ENCODE measurements around the gene USP31.
"Not testable (repeated sequence)": the region's sequence is repeated elsewhere in the genome, so short reads cannot be mapped to it uniquely, and the experiment has no call there.

Gene USP31

DNA sequence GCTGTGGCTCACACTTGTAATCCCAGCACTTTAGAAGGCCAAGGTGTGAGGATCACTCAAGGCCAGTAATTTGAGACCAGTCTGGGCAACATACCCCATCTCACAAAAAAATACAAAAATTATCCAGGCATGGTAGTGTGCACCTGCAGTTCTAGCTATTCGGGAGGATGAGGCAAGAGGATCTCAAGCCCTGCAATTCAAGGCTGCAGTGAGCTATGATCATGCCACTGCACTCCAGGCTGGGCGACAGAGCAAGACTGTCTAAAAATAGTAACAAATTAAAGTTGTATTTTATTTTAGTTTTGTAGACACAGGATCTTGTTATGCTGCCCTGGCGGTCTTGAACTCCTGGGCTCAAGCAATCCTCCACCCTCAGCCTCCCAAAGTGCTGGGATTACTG, 18.2 kb downstream of the USP31 start:
- DNase-seq: no peak

DNA sequence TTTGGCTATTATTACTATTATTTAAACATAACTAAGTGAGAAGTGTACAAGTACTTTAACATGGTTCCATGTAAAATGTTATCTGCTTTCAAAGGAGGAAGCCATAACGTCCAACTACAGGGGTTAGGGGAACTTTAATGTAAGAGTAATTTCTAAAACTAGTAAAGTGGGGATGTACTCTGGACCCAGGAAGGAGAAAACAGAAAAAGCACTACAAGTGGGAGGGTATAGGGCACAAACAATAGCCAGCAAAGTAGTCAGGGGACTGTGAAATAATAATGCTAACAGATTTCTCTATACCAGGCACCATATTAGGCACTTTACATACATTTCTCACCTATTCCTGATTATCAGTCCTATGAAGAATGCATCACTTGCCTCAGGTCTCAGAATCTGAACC, 19.6 kb downstream of the USP31 start:
- no peak for DNase-seq

DNA sequence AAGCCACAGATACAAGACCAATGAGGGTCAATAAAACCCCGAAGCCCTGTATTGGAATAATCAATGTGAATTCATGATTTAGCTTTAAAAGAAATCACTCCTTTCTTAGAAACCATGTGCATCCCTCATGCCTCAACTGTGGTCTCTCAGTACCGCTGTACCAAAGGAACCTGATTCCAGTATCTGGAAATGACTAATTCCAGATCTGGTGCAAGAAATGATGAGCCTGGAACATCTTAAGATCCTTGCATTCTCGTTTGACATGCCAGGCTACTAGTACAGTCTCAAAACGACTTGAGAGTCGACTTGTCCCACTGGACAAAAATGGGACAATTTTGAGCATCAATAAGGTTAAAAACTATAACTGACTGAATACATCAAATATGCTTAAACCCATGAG, 21.2 kb downstream of the USP31 start:
- DNase-seq: no peak

DNA sequence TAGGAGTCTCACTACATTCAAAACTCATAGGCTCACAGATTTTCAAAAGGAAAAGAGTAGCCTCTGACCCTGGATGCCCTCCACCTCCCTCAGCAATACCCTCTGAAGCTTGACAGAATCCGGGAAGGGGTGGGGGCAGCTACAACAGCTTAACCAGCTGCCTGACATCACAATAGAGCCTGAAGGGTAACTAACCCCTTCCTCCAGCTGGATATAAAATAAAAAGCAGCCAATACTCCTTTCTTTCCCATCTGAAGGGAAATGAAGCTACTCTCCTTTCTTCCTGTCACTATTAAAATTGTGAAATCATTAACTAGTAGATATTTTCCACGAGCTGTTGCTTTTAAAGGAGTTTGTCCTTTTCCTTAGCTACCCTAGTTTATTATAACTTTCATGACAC, 24.0 kb downstream of the USP31 start:
- no peak for DNase-seq

DNA sequence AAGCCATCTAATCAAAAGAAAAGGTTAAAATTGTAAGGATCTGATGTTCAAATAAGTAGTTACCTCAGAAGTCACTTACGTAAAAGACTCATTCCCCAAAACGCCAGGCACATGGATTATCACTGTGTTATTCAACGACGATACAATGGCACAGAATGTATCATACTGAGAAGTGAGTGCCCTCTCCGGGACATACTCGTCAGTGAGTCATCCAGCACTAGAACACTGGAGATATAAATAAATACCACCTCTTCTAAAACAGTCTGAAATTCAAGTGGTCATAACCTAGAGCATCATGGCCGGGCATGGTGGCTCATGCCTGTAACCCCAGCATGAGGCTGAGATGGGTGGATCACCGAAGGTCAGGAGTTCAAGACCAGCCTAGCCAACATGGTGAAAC, 24.9 kb downstream of the USP31 start:
- no peak for DNase-seq

DNA sequence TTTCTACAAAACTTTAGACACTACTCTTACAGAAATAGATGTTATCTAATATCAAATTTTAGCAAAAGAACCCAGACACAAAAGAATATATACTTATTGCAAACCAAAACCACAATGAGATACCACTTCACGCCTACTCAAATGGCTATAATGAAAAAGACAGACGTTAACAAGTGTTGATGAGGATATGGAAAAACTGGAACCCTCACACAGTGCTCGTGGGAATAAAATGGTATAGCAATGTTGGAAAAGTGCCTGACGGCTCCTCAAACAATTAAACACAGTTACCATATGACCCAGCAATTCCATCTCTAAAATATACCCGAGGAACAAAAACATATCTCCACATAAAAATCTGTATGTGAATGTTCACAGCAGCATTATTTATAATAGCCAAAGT, 27.1 kb downstream of the USP31 start:
- no peak for DNase-seq

DNA sequence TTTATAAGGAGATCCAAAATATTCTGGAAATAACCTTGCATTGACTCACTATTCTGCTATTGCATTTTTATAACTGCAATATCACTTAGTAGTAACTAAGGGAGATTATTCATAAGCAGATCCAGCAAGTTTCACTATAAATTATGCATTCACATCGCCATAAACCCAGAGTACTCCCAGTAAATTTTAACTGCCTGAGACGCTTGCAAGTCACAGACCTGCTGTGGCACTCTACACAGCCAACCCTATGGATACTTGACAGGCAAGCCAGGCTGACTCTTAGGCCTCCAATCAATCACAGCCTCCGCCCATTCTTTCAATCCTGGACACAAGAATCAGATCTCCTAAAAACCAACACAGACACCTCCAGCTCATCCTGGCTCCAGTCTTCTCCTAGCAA, 28.2 kb downstream of the USP31 start:
- no peak for DNase-seq

DNA sequence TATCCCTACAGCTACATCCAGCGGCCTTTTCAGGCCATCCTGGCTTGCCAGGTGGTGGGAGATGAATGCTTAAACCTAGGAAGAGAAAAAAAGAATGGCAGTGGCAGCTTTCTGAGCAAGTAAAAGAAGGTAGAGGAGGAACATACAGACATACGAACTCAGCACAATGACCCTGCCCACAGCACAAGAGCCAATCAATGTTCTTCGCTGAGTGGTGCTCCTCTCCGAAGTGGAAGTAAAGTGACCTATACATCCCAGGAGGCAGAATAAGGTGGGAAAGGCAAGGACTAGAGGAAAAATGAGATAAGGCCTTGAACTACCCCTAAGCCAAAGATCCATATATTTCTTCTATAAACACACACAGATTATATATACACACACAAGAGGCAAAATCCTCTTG, 28.7 kb downstream of the USP31 start:
- no peak for DNase-seq

DNA sequence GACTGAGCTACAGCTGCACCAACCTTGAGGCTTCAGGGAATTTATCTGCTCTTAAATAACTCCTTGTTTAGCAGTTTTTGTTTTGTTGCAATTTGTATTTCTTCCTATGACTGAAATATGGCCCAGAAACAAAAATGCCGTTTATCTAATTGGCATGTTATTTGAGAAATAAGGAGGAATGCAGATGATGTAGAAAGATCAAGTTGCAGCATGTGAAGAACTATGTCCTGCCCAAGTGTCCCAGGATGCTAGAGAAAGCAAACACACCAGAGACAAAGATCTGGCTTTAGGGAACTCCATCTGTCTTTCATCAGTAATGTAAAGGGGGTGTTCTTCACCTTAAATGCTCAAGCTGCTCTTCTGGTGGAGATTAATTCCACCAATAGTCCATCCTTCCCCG, 29.7 kb downstream of the USP31 start:
- DNase-seq: no peak

DNA sequence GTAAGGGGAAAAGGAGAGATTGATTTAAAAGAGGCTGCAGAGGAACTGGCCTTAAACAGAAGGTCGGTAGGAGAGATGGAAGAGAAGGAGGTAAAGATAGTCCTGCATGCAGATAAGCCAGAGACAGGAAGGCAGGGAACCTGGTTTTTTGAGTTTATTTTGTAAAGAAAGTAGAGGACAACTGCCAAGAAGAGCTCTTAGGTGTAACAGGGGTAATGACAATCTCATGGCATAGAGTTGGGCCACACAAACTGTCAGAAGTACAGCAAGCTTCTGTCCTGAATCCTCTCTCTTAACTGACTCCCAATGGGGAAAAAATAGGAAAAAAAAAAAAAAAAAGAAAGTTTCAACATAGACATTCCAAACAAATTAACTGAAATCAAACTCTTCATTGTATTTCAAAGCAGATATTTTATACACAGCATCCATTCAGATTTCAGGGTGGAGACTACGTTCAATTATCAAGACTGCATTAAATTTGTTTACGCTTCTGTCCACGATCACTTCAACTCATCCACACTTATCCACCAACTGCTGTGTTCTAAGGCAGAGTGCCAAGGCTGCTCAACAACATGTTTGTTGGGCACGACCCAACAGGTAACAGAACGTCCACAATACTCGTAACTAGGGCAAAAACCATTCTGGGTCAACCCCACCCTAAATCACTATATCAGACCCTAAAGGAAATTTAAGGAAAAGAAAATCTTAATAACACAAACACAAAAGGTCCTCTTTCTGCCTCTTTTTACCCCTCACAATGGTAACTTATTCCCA, 34.9 kb downstream of the USP31 start:
- no peak for DNase-seq

DNA sequence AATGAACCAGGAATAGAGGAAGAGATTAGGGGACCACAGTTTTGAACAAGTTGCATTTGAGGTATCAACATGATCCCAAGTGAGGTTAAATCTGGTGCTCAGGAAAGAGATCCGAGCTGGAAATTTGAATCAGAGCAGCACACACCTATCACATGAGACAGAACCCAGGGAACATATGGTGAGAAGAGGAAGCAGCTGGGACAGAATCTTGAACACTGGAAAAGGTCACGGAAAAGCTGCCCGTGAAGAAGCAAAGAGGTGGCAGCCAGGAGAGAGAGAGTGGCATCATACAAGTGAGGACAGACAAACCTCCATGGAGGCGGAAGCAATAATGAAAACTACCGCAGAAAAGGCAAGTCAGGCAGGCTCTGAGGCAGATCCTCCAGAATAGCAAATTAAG, 36.1 kb downstream of the USP31 start:
- DNase-seq: no peak

DNA sequence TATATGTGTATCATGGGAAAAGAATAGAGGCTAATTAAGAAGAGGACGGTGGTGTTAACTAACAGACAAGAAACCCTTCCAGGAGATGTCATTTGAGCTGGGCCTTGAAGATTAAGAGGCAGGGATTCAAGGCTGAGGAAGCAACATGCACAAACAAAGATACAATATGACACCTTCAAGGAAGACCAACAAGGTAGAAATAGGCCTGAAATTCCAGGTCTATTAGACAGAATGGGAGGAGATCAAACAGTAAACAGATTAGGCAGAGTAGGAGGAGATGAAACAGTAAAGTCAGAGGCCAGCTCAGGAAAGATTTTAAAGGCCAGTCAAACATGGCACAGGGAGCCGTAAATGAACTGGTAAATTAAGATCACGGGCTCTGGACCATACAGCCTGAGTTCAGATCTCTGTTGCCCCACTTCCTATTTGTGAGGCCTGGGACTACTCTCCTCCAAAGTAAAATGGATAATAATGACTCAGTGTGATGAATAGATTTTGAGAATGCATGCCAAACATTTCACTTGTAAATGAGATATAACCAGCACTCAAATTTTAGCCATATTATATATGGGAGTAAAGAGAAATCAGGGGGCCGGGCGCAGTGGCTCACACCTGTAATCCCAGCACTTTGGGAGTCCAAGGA, 38.9 kb downstream of the USP31 start:
- DNase-seq: no peak

DNA sequence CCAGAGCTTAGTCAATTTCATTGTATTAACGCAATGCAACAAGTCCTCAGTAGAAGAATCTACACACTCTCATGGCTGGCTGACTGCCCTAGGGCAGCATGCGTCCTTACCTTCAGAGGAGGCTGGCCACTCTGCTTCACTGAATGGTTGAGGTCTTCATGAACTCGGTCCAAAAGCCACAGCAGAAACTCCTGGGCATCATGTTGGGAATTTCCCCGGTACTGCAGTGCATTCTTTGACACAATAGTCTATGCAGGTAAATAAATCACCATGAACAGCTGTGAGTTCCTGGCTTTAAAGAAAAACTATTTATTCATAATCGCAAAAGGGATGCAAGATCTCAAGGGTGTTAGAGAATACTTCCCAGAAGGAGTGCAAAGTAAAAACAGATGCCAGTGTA, 41.3 kb downstream of the USP31 start:
- no peak for DNase-seq

DNA sequence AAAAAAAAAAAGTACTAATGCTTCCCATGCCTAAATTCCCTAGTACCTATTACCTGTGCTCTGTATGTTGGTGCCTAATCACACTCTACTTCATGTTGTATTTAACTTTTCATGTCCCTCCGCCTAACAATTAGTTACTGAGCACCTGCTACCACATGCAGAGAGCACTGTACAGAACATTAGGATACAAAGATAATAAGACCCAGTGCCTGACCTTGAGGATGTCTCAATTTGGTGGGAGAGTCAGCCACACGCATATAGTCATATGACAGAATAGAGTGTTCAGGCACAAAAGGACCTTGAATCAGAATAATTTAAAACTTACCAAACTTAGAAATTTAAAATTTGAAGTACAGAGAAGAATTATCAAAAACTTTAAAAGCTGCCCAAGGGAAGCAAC, 42.1 kb downstream of the USP31 start:
- no peak for DNase-seq

DNA sequence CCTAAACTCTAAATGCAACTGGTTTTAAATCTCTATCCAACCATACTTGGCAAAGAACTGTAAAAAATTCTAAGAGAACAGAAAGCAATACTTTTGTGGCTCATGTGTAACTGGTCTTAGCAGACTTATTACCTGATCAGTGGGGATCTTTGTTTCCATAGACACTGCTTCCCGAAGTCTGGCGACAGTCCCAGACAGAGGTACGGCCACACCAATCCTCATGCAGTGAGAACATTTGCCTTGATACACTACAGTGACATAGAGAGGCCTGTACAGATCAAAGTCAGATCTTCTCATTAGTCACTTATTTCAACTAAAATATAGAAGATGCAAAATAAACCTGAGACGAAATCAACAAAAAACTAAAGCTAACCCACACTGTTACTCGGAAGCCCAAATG, 43.9 kb downstream of the USP31 start:
- DNase-seq: no peak

DNA sequence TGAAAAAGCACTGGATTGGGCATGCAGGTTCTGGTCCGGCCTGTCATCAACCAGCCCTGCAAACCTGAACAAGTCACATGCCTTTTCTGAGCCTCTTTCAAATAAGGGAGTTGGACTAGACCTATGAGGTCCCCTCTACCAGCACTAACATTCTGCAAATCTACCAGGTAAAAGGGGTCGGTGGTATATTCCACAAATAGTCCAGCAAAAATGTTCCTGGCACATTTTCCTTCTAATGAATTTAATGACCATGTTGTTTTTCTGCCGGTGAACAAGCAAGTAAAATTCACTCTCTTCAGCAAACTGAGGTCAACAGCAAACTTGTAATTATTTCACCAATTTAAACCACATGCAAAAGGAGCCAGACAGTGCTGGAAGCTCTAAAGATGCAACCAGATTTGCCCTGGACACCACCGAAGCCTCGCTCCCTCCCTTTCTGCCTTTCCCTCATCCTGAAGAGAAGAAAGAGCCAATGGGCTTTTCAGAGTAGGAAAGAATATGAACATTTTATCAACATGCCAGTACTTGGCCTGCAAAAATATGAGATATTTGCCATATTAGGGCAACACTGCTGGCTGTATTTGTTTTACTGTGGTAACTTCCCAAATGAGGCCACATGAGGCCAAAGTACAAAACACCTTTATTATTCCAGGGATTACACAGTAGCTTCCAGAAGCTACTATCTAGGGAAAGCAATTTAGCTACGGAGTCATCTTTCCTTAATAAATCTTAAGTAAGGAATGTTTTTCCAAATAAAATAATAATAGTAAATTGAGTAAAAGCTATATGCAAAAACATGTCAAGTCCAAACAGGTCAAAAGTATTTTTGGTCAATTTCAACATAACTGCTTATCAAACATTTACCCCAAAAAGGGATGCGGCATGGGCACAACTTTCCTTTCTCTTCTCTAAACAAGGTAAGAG, 45.0 kb downstream of the USP31 start:
- DNase-seq: no peak

DNA sequence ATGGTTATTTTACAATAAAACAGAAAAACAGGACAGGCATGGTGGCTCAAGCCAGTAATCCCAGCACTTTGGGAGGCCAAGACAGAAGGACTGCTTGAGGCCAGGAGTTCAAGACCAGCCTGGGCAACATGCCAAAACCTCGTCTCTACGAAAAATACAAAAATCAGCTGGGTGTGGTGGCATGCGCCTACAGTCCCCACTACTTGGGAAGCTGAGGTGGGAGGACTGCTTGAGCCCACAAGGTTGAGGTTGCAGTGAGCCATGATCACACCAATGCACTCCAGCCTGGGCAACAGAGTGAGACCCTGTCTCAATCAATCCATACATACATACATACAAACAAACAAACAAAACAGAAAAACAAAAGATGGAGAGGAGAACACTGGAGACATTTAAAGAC, 45.6 kb downstream of the USP31 start:
- DNase-seq: no peak

DNA sequence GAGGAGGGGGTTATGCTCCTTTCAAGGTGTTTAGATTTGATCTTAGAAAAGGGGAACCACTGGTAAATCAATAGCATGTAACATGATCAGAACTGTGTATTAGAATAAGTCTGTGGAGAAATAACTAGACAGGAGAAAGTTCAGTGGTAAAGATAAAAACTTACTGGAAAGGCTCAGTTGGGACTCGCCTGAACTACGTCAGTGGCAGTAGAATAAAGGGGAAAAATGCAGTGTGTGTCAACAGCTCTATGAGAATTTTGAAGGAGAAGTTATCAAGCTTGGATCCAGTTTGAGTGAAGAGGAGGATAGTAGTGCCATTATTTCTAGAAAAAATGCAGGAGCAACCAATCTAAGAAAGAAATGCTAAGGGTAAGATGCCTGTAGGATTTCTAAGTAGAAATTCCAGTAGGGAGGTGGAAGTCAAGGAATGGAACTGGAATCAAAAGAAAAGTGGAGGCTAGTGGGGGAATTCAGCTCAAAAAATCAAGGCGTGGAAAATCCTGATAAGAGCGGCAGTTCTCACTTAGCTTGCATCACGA, 48.2 kb downstream of the USP31 start:
- no peak for DNase-seq

DNA sequence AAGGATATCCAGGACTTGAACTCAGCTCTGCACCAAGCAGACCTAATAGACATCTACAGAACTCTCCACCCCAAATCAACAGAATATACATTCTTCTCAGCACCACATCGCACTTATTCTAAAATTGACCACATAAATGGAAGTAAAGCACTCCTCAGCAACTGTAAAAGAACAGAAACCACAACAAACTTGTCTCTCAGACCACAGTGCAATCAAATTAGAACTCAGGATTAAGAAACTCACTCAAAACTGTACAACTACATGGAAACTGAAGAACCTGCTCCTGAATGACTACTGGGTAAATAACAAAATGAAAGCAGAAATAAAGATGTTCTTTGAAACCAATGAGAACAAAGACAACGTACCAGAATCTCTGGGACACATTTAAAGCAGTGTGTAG, 52.8 kb downstream of the USP31 start:
- not testable (repeated sequence) for DNase-seq

DNA sequence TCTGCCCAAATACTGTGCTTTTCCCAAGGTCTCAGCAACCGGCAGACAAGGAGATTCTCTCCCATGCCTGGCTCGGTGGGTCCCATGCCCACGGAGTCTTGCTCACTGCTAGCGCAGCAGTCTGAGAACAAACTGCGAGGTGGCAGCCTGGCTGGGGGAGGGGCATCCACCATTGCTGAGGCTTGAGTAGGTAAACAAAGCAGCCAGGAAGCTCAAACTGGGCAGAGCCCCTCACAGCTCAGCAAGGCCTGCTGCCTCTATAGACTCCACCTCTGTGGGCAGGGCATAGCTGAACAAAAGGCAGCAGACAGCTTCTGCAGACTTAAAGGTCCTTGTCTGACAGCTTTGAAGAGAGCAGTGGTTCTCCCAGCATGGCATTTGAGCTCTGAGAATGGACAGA, 55.1 kb downstream of the USP31 start:
- not testable (repeated sequence) for DNase-seq

DNA sequence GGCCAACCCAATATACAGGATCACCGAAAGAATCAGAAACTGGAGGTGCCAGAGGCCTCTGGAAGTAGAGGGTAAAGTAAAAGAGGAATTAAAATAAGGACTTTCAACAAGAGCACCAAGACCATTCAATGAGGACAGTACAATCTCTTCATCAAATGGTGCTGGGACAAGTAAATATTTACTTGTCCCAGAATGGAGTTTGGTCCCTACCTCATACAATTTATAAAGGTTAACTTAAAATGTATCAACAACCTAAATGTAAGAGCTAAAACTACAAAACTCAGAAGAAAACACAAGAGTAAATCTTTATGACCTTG, 56.5 kb downstream of the USP31 start:
- no peak for DNase-seq

DNA sequence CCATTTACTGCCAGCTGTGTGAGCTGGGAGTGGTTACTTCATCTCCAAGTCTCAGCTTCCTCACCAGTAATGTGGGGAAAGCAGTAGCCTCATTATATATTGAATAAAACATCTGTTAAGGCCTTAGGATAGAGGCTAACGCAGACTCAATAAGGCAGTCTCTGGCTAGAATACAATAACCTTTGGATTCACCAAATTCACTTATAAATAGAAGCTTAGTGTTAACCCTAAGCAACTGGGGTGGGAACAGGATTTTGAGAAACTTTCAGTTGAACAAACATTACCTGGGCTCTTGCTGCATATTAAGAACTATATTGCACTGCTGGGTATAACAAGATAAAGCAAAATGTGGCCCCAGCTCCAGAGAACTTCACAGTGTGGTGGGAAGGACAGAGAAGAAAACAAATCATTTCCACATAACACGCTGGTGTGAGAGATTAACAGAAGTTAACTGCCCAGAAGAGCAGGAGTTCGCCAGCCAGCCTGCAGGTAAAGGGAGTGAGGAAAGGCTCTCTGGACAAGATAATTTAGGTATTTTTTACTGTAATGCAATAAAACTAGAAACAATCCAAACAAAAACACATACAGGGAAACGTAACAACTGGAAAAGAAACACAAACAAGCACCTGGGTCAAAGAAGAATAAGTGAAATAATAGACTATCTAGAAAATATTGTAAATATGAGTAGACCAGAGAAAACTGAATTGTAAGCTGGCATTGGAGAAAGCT, 57.0 kb downstream of the USP31 start:
- no peak for DNase-seq

DNA sequence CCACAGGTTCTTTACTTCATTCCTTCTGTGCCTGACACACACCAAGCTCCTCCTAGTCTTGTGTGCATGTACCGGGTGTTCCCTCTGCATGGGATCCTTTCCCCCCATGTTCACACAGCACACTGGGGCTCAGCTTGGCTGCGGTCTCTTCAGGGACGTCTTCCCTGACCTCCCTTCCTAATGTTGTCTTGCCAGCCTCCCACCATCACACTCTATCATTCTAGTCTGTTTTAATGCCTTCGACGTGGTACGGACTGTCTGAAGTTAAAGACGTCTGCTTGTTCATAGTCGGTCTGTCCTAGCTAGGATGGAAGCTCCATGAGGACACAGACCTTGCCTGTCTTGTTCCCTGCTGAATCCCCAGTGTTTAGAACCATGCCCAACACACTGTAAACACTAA, 60.1 kb downstream of the USP31 start:
- no peak for DNase-seq
